ENCODE measurements around the gene PDZD2. TPM values are rescaled to one million over a fixed set of nuclear protein-coding genes. Genes with fewer than 3 reads are reported as not detected.
A peak's percentile ranks its signal among the peaks of the same experiment; 100 is the strongest.
"Not testable (repeated sequence)": the region's sequence is repeated elsewhere in the genome, so short reads cannot be mapped to it uniquely, and the experiment has no call there.

PDZD2 gene
- total RNA-seq, 1 donor from 2014 or later = not detected

- Mint-ChIP-seq H3K9me3 (no peaks in the 10 kb centered on the region), H3K27ac (no peak overlapping the region), H3K36me3 (ENCODE audit: low read depth) (peaks cover 8% of the 10 kb centered on the region), H3K4me1 (ENCODE audit: low read depth) (no peaks in the 10 kb centered on the region), H3K27me3 (ENCODE audit: insufficient read depth) (no peaks in the 10 kb centered on the region), H3K4me3 (no peak overlapping the region)
- intact Hi-C loops (cut with micrococcal nuclease) = no loop called here
- no peak for DNase-seq (ENCODE audit: low spot score)
Observed at GRCh38 chr5:32100691-32101302, 461.9 kb downstream of the PDZD2 start.

- intact Hi-C loops (cut with micrococcal nuclease) = no loop called here
- H3K27me3 Mint-ChIP-seq (ENCODE audit: insufficient read depth) = no peaks in the 10 kb centered on the region
- H3K9me3 Mint-ChIP-seq = no peaks in the 10 kb centered on the region
- peaks cover 8% of the 10 kb centered on the region for H3K36me3 Mint-ChIP-seq (ENCODE audit: low read depth)
- no peak overlapping the region for H3K27ac Mint-ChIP-seq
- no peak for DNase-seq (ENCODE audit: low spot score)
- no peak overlapping the region for H3K4me3 Mint-ChIP-seq
- no peaks in the 10 kb centered on the region for H3K4me1 Mint-ChIP-seq (ENCODE audit: low read depth)
Observed at GRCh38 chr5:32102254-32102986, 463.5 kb downstream of the PDZD2 start.

- H3K4me3 Mint-ChIP-seq = no peak overlapping the region
- no peaks in the 10 kb centered on the region for H3K4me1 Mint-ChIP-seq (ENCODE audit: low read depth)
- no peak overlapping the region for H3K27ac Mint-ChIP-seq
- no peak for DNase-seq (ENCODE audit: low spot score)
- H3K36me3 Mint-ChIP-seq (ENCODE audit: low read depth) = peaks cover 10% of the 10 kb centered on the region
- H3K27me3 Mint-ChIP-seq (ENCODE audit: insufficient read depth) = no peaks in the 10 kb centered on the region
- intact Hi-C loops (cut with micrococcal nuclease) = no loop called here
- H3K9me3 Mint-ChIP-seq = no peaks in the 10 kb centered on the region
Observed at GRCh38 chr5:32103521-32103920, 464.6 kb downstream of the PDZD2 start.

- Mint-ChIP-seq H3K9me3 (no peaks in the 10 kb centered on the region), H3K4me1 (ENCODE audit: low read depth) (peaks cover 6% of the 10 kb centered on the region), H3K27me3 (ENCODE audit: insufficient read depth) (no peaks in the 10 kb centered on the region), H3K4me3 (no peak overlapping the region), H3K36me3 (ENCODE audit: low read depth) (peaks cover 24% of the 10 kb centered on the region), H3K27ac (no peak overlapping the region)
- intact Hi-C loops (cut with micrococcal nuclease) = loop anchor here (5.0 kb wide), 1 partner anchor 220 kb away; no protein-coding TSS in a partner anchor
- DNase-seq (ENCODE audit: low spot score) = no peak
Observed at GRCh38 chr5:32107291-32107690, 468.4 kb downstream of the PDZD2 start.

- Mint-ChIP-seq H3K36me3 (ENCODE audit: low read depth) (peaks cover 26% of the 10 kb centered on the region), H3K27me3 (ENCODE audit: insufficient read depth) (no peaks in the 10 kb centered on the region), H3K4me1 (ENCODE audit: low read depth) (peaks cover 6% of the 10 kb centered on the region), H3K9me3 (no peaks in the 10 kb centered on the region), H3K27ac (no peak overlapping the region), H3K4me3 (no peak overlapping the region)
- intact Hi-C loops (cut with micrococcal nuclease) = loop anchor here (5.0 kb wide), 1 partner anchor 219 kb away; no protein-coding TSS in a partner anchor
- DNase-seq (ENCODE audit: low spot score) = no peak
Observed at GRCh38 chr5:32108167-32108566, 469.2 kb downstream of the PDZD2 start.

GRCh38 chr5:32109236-32109635 lies 470.3 kb downstream of the PDZD2 start:
- DNase-seq (ENCODE audit: low spot score) = no peak
- Mint-ChIP-seq H3K4me1 (ENCODE audit: low read depth) (peaks cover 6% of the 10 kb centered on the region), H3K27me3 (ENCODE audit: insufficient read depth) (no peaks in the 10 kb centered on the region), H3K27ac (no peak overlapping the region), H3K9me3 (no peaks in the 10 kb centered on the region), H3K4me3 (no peak overlapping the region), H3K36me3 (ENCODE audit: low read depth) (peaks cover 26% of the 10 kb centered on the region)
- intact Hi-C loops (cut with micrococcal nuclease) = loop anchor here (5.0 kb wide), 1 partner anchor 218 kb away; no protein-coding TSS in a partner anchor

GRCh38 chr5:32110111-32110696 lies 471.3 kb downstream of the PDZD2 start:
- H3K27me3 Mint-ChIP-seq (ENCODE audit: insufficient read depth) = no peaks in the 10 kb centered on the region
- H3K4me3 Mint-ChIP-seq = no peak overlapping the region
- no peak overlapping the region for H3K27ac Mint-ChIP-seq
- H3K36me3 Mint-ChIP-seq (ENCODE audit: low read depth) = peaks cover 28% of the 10 kb centered on the region
- H3K4me1 Mint-ChIP-seq (ENCODE audit: low read depth) = peaks cover 8% of the 10 kb centered on the region
- intact Hi-C loops (cut with micrococcal nuclease) = no loop called here
- H3K9me3 Mint-ChIP-seq = no peaks in the 10 kb centered on the region
- DNase-seq (ENCODE audit: low spot score) = no peak

- Mint-ChIP-seq H3K27ac (peak overlapping the region; percentile 80), H3K4me1 (ENCODE audit: low read depth) (peaks cover 34% of the 10 kb centered on the region), H3K4me3 (no peak overlapping the region), H3K36me3 (ENCODE audit: low read depth) (peaks cover 41% of the 10 kb centered on the region), H3K9me3 (no peaks in the 10 kb centered on the region), H3K27me3 (ENCODE audit: insufficient read depth) (no peaks in the 10 kb centered on the region)
- intact Hi-C loops (cut with micrococcal nuclease) = no loop called here
- no peak for DNase-seq (ENCODE audit: low spot score)
Observed at GRCh38 chr5:32115985-32116384, 477.1 kb downstream of the PDZD2 start.

- Mint-ChIP-seq H3K36me3 (ENCODE audit: low read depth) (peaks cover 38% of the 10 kb centered on the region), H3K4me1 (ENCODE audit: low read depth) (peaks cover 33% of the 10 kb centered on the region), H3K9me3 (no peaks in the 10 kb centered on the region), H3K27me3 (ENCODE audit: insufficient read depth) (no peaks in the 10 kb centered on the region), H3K27ac (peak overlapping the region; percentile 80), H3K4me3 (peak overlapping the region; percentile 13)
- intact Hi-C loops (cut with micrococcal nuclease) = no loop called here
- no peak for DNase-seq (ENCODE audit: low spot score)
Observed at GRCh38 chr5:32116574-32117313, 477.8 kb downstream of the PDZD2 start.

GRCh38 chr5:32118922-32119321 lies 480.0 kb downstream of the PDZD2 start:
- H3K27ac Mint-ChIP-seq; intact Hi-C loops (cut with micrococcal nuclease); H3K4me3 Mint-ChIP-seq; H3K9me3 Mint-ChIP-seq; DNase-seq (ENCODE audit: low spot score); H3K27me3 Mint-ChIP-seq (ENCODE audit: insufficient read depth): not testable (repeated sequence)
- peaks cover 40% of the 10 kb centered on the region for H3K36me3 Mint-ChIP-seq (ENCODE audit: low read depth)
- H3K4me1 Mint-ChIP-seq (ENCODE audit: low read depth) = peaks cover 46% of the 10 kb centered on the region

GRCh38 chr5:32123058-32123805 lies 484.3 kb downstream of the PDZD2 start:
- H3K4me1 Mint-ChIP-seq (ENCODE audit: low read depth) = peaks cover 25% of the 10 kb centered on the region
- H3K4me3 Mint-ChIP-seq = no peak overlapping the region
- no peak for DNase-seq (ENCODE audit: low spot score)
- intact Hi-C loops (cut with micrococcal nuclease) = loop anchor here (5.0 kb wide), 1 partner anchor 49 kb away; the partner anchor contains the start of gene GOLPH3
- no peaks in the 10 kb centered on the region for H3K9me3 Mint-ChIP-seq
- no peaks in the 10 kb centered on the region for H3K27me3 Mint-ChIP-seq (ENCODE audit: insufficient read depth)
- H3K27ac Mint-ChIP-seq = no peak overlapping the region
- peaks cover 39% of the 10 kb centered on the region for H3K36me3 Mint-ChIP-seq (ENCODE audit: low read depth)

Measured in activated T-helper 1 cell treated with anti-CD3 and anti-CD28 coated beads, Interleukin-12 subunit alpha, Interleukin-12 subunit beta, Interleukin-2, Interleukin-4 antibody, amounts not matched to agents 30 ng/mL and 10 ng/mL and 1 ng/mL, durations not matched to agents 14 hours and 24 hours and 36 hours (primary cell).